Astrocyte (in vitro differentiated cells and primary cell): ENCODE results near the gene SPATA20.

Experiments used
- EZH2 ChIP-seq: IDR thresholded peaks from 2 replicates; pipeline ENCODE4 v1.6.1; 2012; ENCODE audit warnings: mild to moderate bottlenecking, low read length, inconsistent platforms; ENCODE audit not compliant: insufficient read depth
- TF ChIP-seq, protein P1 (sequence below): IDR thresholded peaks from 2 replicates; pipeline ENCODE4 v1.5.1; 2011; ENCODE audit warnings: low read depth, mild to moderate bottlenecking, inconsistent platforms, low read length, moderate library complexity; ENCODE audit not compliant: insufficient read depth

DNA sequence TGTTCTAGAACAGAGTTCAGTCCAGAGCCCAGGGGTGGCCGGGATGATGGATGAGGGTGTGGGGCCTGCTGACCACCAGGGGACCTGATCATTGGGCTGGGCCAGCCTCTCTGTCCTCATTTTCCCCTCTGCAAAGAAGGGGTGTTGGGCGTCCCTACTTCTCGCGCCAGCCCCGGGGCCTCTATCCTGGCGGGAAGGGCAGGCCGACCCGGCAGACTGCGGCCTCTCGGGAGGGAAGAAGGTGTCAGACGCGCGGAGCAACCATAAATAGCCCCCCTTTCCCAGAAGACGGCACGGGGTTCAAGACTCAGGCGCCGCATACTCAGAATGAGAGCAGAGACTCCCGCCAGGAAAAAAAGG, 11.6 kb downstream of the SPATA20 start:
- TF ChIP-seq, protein P1, sequence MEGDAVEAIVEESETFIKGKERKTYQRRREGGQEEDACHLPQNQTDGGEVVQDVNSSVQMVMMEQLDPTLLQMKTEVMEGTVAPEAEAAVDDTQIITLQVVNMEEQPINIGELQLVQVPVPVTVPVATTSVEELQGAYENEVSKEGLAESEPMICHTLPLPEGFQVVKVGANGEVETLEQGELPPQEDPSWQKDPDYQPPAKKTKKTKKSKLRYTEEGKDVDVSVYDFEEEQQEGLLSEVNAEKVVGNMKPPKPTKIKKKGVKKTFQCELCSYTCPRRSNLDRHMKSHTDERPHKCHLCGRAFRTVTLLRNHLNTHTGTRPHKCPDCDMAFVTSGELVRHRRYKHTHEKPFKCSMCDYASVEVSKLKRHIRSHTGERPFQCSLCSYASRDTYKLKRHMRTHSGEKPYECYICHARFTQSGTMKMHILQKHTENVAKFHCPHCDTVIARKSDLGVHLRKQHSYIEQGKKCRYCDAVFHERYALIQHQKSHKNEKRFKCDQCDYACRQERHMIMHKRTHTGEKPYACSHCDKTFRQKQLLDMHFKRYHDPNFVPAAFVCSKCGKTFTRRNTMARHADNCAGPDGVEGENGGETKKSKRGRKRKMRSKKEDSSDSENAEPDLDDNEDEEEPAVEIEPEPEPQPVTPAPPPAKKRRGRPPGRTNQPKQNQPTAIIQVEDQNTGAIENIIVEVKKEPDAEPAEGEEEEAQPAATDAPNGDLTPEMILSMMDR, result no peak
- no peak for TF ChIP-seq EZH2
